Astrocyte (in vitro differentiated cells and primary cell): ENCODE results near the gene TMEM179. TPM values are rescaled to one million over a fixed set of nuclear protein-coding genes. Genes with fewer than 3 reads are reported as not detected.

Experiments used
- DNase-seq: peaks from one replicate; pipeline ENCODE4 v3.0.0-alpha.2; 2010; ENCODE audit warnings: low read depth
- FAIRE-seq: peaks from 2 replicates; lab custom pipeline; 2011; peaks lifted over from hg19 to GRCh38; lab: Jason Lieb, UNC
- H2AFZ ChIP-seq: 2 replicates; pipeline ENCODE4 v1.6.0; 2012; ENCODE audit warnings: low read depth, low read length, inconsistent platforms
- H3K27ac ChIP-seq: 2 replicates; pipeline ENCODE4 v1.5.1; 2011; ENCODE audit warnings: low read depth, low read length, inconsistent platforms
- H3K27me3 ChIP-seq: 2 replicates; pipeline ENCODE4 v1.6.0; 2011; ENCODE audit warnings: low read length, inconsistent platforms; ENCODE audit not compliant: insufficient read depth
- H3K36me3 ChIP-seq: 2 replicates; pipeline ENCODE4 v1.5.1; 2011; ENCODE audit warnings: low read length, inconsistent platforms; ENCODE audit not compliant: insufficient read depth
- H3K4me1 ChIP-seq: 2 replicates; pipeline ENCODE4 v1.5.1; 2011; ENCODE audit warnings: low read length, inconsistent platforms; ENCODE audit not compliant: insufficient read depth
- H3K4me2 ChIP-seq: 2 replicates; pipeline ENCODE4 v1.6.0; 2012; ENCODE audit warnings: low read length, inconsistent platforms
- H3K4me3 ChIP-seq: 2 replicates; pipeline ENCODE4 v1.5.1; 2011; ENCODE audit warnings: low read depth, mild to moderate bottlenecking, low read length, inconsistent platforms; ENCODE audit not compliant: insufficient read depth
- H3K79me2 ChIP-seq: 2 replicates; pipeline ENCODE4 v1.6.0; 2012; ENCODE audit warnings: mild to moderate bottlenecking, low read length, inconsistent platforms; ENCODE audit not compliant: insufficient read depth
- H3K9ac ChIP-seq: 2 replicates; pipeline ENCODE4 v1.6.0; 2012; ENCODE audit warnings: mild to moderate bottlenecking, low read length, inconsistent platforms
- H3K9me3 ChIP-seq: 2 replicates; pipeline ENCODE4 v1.5.1; 2012; ENCODE audit warnings: low read depth, mild to moderate bottlenecking, low read length, inconsistent platforms; ENCODE audit not compliant: insufficient read depth
- H4K20me1 ChIP-seq: 2 replicates; pipeline ENCODE4 v1.6.0; 2012; ENCODE audit warnings: low read length, inconsistent platforms; ENCODE audit not compliant: insufficient read depth
- H3K27ac Mint-ChIP-seq: one replicate; pipeline ENCODE4 v1.8.0; 2021; ENCODE audit warnings: mild to moderate bottlenecking, mixed read lengths; ENCODE audit not compliant: unreplicated experiment
- H3K27me3 Mint-ChIP-seq: one replicate; pipeline ENCODE4 v1.8.0; 2021; ENCODE audit warnings: low read depth, mixed read lengths; ENCODE audit not compliant: unreplicated experiment
- H3K36me3 Mint-ChIP-seq: one replicate; pipeline ENCODE4 v1.8.0; 2021; ENCODE audit warnings: low read depth, mixed read lengths; ENCODE audit not compliant: unreplicated experiment
- H3K4me1 Mint-ChIP-seq: one replicate; pipeline ENCODE4 v1.8.0; 2021; ENCODE audit warnings: low read depth, mixed read lengths; ENCODE audit not compliant: unreplicated experiment
- H3K4me3 Mint-ChIP-seq: one replicate; pipeline ENCODE4 v1.8.0; 2021; ENCODE audit warnings: mild to moderate bottlenecking, moderate library complexity, mixed read lengths; ENCODE audit not compliant: unreplicated experiment
- H3K9me3 Mint-ChIP-seq: one replicate; pipeline ENCODE4 v1.8.0; 2021; ENCODE audit warnings: mild to moderate bottlenecking, mixed read lengths; ENCODE audit not compliant: unreplicated experiment
- CTCF ChIP-seq: IDR thresholded peaks from 2 replicates; pipeline ENCODE4 v1.5.1; 2011; ENCODE audit warnings: low read depth, mild to moderate bottlenecking, inconsistent platforms, low read length, moderate library complexity; ENCODE audit not compliant: insufficient read depth
- EZH2 ChIP-seq: IDR thresholded peaks from 2 replicates; pipeline ENCODE4 v1.6.1; 2012; ENCODE audit warnings: mild to moderate bottlenecking, low read length, inconsistent platforms; ENCODE audit not compliant: insufficient read depth
- total RNA-seq: library from RNA; stranded (reverse); gene quantifications from 2 replicates; pipeline ENCODE4 v1.2.1, GENCODE V29; 2021

TMEM179 gene
- total RNA-seq, 1 donor from 2014 or later, result 0.82 TPM

DNA sequence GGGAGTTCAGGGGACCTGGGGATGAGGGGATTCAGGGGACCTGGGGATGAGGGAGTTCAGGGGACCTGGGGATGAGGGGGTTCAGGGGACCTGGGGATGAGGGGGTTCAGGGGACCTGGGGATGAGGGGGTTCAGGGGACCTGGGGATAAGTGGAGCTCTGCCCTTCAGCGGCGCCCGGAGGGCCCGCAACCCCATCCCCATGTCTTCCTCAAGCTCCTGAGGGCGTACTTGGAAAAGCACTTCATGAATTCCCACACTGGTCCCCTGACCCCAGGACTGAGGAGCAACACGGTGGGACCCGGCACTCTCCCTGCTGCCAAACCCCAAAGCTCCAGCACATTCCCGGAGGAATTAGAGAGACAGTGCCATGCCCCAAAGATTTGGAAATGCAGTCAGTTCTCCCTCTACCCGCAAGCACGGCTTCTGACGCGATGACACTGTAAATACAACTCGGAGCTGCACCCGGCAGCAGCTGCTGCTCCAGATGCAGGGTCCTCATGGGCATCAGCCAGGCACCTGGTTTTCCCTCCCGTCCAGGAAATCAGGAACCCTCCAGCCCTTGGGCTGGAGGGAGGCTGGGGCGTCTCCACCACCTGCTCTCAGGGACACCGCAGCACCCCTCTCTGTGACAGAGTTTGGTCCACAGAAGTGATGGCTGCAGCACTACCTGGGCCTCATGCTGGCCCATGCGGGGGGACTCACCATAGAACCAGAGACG, 57.8 kb downstream of the TMEM179 start:
- H3K4me1 Mint-ChIP-seq, result no peaks in the 10 kb centered on the region
- Histone ChIP-seq H3K9me3 (no peaks in the 10 kb centered on the region), H3K27me3 (peaks cover 6% of the 10 kb centered on the region), H3K4me2 (no peak overlapping the region), H4K20me1 (no peaks in the 10 kb centered on the region), H2AFZ (no peak overlapping the region), H3K4me3 (no peak overlapping the region), H3K79me2 (no peaks in the 10 kb centered on the region), H3K27ac (no peak overlapping the region), H3K36me3 (no peaks in the 10 kb centered on the region), H3K4me1 (no peaks in the 10 kb centered on the region), H3K9ac (no peak overlapping the region)
- TF ChIP-seq CTCF, result no peak
- TF ChIP-seq EZH2, result no peak
- peaks cover 39% of the 10 kb centered on the region for H3K27me3 Mint-ChIP-seq
- no peaks in the 10 kb centered on the region for H3K36me3 Mint-ChIP-seq
- no peak for DNase-seq
- H3K4me3 Mint-ChIP-seq, result no peak overlapping the region
- FAIRE-seq, result no peak
- H3K9me3 Mint-ChIP-seq, result no peaks in the 10 kb centered on the region
- H3K27ac Mint-ChIP-seq, result no peak overlapping the region

DNA sequence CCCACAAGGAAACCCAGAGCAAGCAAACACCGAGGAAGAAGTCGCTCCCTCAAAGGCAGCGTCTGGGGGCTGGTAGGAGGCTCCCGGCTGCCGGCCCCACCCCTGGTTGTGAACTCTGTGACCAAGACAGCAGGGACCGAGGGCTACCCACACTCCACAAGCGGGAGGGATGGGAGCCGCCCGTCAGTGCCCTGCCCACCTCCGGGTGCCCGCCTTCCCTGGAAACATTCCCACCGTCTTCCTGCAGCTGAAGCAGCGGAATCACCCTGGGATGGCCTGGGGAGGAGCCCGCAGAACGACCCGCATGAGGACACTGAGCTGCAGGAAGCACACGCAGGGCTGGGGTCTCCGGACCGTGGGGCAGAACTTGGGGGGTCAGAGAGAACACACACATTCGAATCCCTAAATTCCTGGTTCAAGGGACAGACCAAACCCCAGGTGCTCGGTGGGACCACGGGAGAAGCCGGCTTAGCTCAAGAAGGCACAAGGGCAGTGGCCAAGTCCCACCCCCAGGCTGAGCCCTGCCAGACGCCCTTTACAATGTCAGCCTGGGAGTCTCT, 58.5 kb downstream of the TMEM179 start:
- no peaks in the 10 kb centered on the region for H3K4me1 Mint-ChIP-seq
- H3K9me3 Mint-ChIP-seq, result no peaks in the 10 kb centered on the region
- H3K36me3 Mint-ChIP-seq, result no peaks in the 10 kb centered on the region

More for the DNA sequence above, 58.5 kb downstream of the TMEM179 start:
- no peak overlapping the region for H3K9ac ChIP-seq
- H3K4me1 ChIP-seq, result no peaks in the 10 kb centered on the region
- H3K4me2 ChIP-seq, result no peak overlapping the region
- Mint-ChIP-seq H3K4me3 (no peak overlapping the region), H3K27me3 (peaks cover 39% of the 10 kb centered on the region), H3K27ac (no peak overlapping the region)
- H2AFZ ChIP-seq, result no peak overlapping the region
- H3K36me3 ChIP-seq, result no peaks in the 10 kb centered on the region
- no peaks in the 10 kb centered on the region for H4K20me1 ChIP-seq
- FAIRE-seq (no peak), DNase-seq (no peak)
- H3K9me3 ChIP-seq, result no peaks in the 10 kb centered on the region
- TF ChIP-seq CTCF (no peak), EZH2 (no peak)
- H3K79me2 ChIP-seq, result no peaks in the 10 kb centered on the region
- peaks cover 6% of the 10 kb centered on the region for H3K27me3 ChIP-seq
- no peak overlapping the region for H3K4me3 ChIP-seq
- H3K27ac ChIP-seq, result no peak overlapping the region
